Prostate gland (tissue), 2 donors: ENCODE results near the gene HBE1. TPM values are rescaled to one million over a fixed set of nuclear protein-coding genes. Genes with fewer than 3 reads are reported as not detected.

Experiments used
- DNase-seq: peaks from one replicate; pipeline ENCODE4 v3.0.0-alpha.2; 2019; ENCODE audit warnings: low spot score
- H3K27ac ChIP-seq, 2 donors: fragments of 200-600 bp; sonication (generic); 2 replicates each; pipeline ENCODE4 v1.5.1; 2017 to 2019
- H3K27me3 ChIP-seq: fragments of 200-600 bp; sonication (generic); replicated peaks from 2 replicates; pipeline ENCODE4 v1.5.1; 2019; ENCODE audit not compliant: insufficient read depth
- H3K36me3 ChIP-seq, 2 donors: fragments of 200-600 bp; sonication (generic); 1 replicate in 1 of 2; 2 replicates in 1 of 2; pipeline versions ENCODE4 v1.5.1 to v1.8.1; 2017 to 2019
- H3K4me1 ChIP-seq: fragments of 200-600 bp; sonication (generic); replicated peaks from 2 replicates; pipeline ENCODE4 v1.5.1; 2019
- H3K4me3 ChIP-seq, 2 donors: fragments of 200-600 bp; sonication (generic); 2 replicates each; pipeline ENCODE4 v1.5.1; 2017 to 2019
- H3K9me3 ChIP-seq: fragments of 200-600 bp; sonication (generic); 2 replicates; pipeline ENCODE4 v1.5.1; 2017
- CTCF ChIP-seq, 4 experiments: fragments of 200-600 bp in 2 of 4; fragments of 450-650 bp in 2 of 4; sonication (generic) in 2 of 4; IDR thresholded peaks; 1 replicate in 3 of 4; 2 replicates in 1 of 4; pipeline ENCODE4 v1.5.1; 2016 to 2019; ENCODE audit warnings: antibody characterized with exemption in 4 of 4, mild to moderate bottlenecking in 2 of 4, moderate library complexity in 2 of 4
- POLR2A ChIP-seq: fragments of 450-650 bp; IDR thresholded peaks from one replicate; pipeline ENCODE4 v1.6.1; 2016; ENCODE audit warnings: antibody characterized with exemption, mild to moderate bottlenecking
- POLR2AphosphoS5 ChIP-seq: sonication (generic); formaldehyde crosslinking; IDR thresholded peaks from one replicate; pipeline ENCODE4 v1.6.1; 2017; ENCODE audit warnings: antibody characterized with exemption
- WGBS: methylation state at CpG from one replicate; pipeline ENCODE4 v1.1.5; 2018; 5-methylcytosine and 5-hydroxymethylcytosine counted together
- intact Hi-C: fragments of 100-400 bp; cut with DNase I; formaldehyde crosslinking; loops from one replicate; pipeline ENCODE4 v1.14.2; 2022
- total RNA-seq, 2 donors: library from RNA; depleted of rRNA; stranded (reverse); fragments of >200 nt; gene quantifications; one replicate each; pipeline ENCODE4 v1.1.0, GENCODE V29; 2016

The HBE1 gene
- total RNA-seq, 2 donors from 2014 or later, result not detected

GRCh38 chr11:5224538-5225479 is 44.9 kb downstream of the HBE1 start:
- DNase-seq, result no peak
- TF ChIP-seq POLR2A, result no peak
- TF ChIP-seq POLR2AphosphoS5, result no peak
- no peak for TF ChIP-seq CTCF (IDR thresholded peaks at IDR 0.05)
- WGBS, result 69% methylated on average over 6 of the region's 6 CpGs
- Histone ChIP-seq H3K27me3 (no peaks in the 10 kb centered on the region), H3K9me3 (no peaks in the 10 kb centered on the region), H3K36me3 (no peaks in the 10 kb centered on the region), H3K4me1 (no peaks in the 10 kb centered on the region), H3K27ac (no peak overlapping the region), H3K4me3 (no peak overlapping the region)
- intact Hi-C loops, result no loop called here

- Histone ChIP-seq H3K27ac (no peak overlapping the region), H3K9me3 (no peaks in the 10 kb centered on the region), H3K27me3 (no peaks in the 10 kb centered on the region), H3K4me1 (no peaks in the 10 kb centered on the region), H3K4me3 (no peak overlapping the region), H3K36me3 (no peaks in the 10 kb centered on the region)
- DNase-seq, result no peak
- intact Hi-C loops, result no loop called here
- no peak for TF ChIP-seq POLR2A
- TF ChIP-seq CTCF (IDR thresholded peaks at IDR 0.05), result no peak
- TF ChIP-seq POLR2AphosphoS5, result no peak
- WGBS, result 84% methylated on average over 1 of the region's 1 CpG
Measured at GRCh38 chr11:5223686-5224085, 46.1 kb downstream of the HBE1 start.

GRCh38 chr11:5223146-5223545 is 46.6 kb downstream of the HBE1 start:
- Histone ChIP-seq H3K36me3 (no peaks in the 10 kb centered on the region), H3K9me3 (no peaks in the 10 kb centered on the region), H3K4me3 (no peak overlapping the region), H3K27ac (no peak overlapping the region), H3K27me3 (no peaks in the 10 kb centered on the region), H3K4me1 (no peaks in the 10 kb centered on the region)
- 92% methylated on average over 6 of the region's 6 CpGs for WGBS
- intact Hi-C loops, result no loop called here
- no peak for TF ChIP-seq POLR2AphosphoS5
- TF ChIP-seq CTCF (IDR thresholded peaks at IDR 0.05), result no peak
- no peak for TF ChIP-seq POLR2A
- DNase-seq, result no peak

Other genes starting within 250 kb of the HBE1 start
- not detected for gene OR52J3, start 223.4 kb downstream of the HBE1 start, total RNA-seq
- gene OR52E2, start 210.3 kb downstream of the HBE1 start, total RNA-seq, result not detected
- not detected for gene OR52E1, start 200.4 kb downstream of the HBE1 start, total RNA-seq
- not detected for gene OR52A5, start 131.6 kb downstream of the HBE1 start, total RNA-seq
- under 1 TPM in 1 of 2 donors, not detected in 1; 0.17 TPM for gene OR52A1, start 115.2 kb downstream of the HBE1 start, total RNA-seq
- not detected for gene OR51V1, start 69.3 kb downstream of the HBE1 start, total RNA-seq
- gene HBB, start 42.9 kb downstream of the HBE1 start, total RNA-seq, result 10 to 100 TPM in 1 of 2 donors, 1 to 10 TPM in 1; 9.5 to 15.7 TPM
- gene HBD, start 35.5 kb downstream of the HBE1 start, total RNA-seq, result not detected
- not detected for gene HBG1, start 20.1 kb downstream of the HBE1 start, total RNA-seq
- not detected for gene HBG2, start 15.2 kb downstream of the HBE1 start, total RNA-seq
- gene OR51B4, start 32.0 kb upstream of the HBE1 start, total RNA-seq, result not detected
- gene OR51B2, start 54.4 kb upstream of the HBE1 start, total RNA-seq, result not detected
- 1 to 10 TPM in 1 of 2 donors, under 1 TPM in 1; 0.23 to 2.5 TPM for gene OR51B5, start 73.6 kb upstream of the HBE1 start, total RNA-seq
- gene OR51B6, start 81.6 kb upstream of the HBE1 start, total RNA-seq, result not detected
- under 1 TPM in 1 of 2 donors, not detected in 1; 0.91 TPM for gene OR51M1, start 113.9 kb upstream of the HBE1 start, total RNA-seq
- gene OR51Q1, start 152.2 kb upstream of the HBE1 start, total RNA-seq, result not detected
- 1 to 10 TPM in 1 of 2 donors, not detected in 1; 1.1 TPM for gene OR51I1, start 171.6 kb upstream of the HBE1 start, total RNA-seq
- not detected for gene OR51I2, start 179.4 kb upstream of the HBE1 start, total RNA-seq
- gene OR52D1, start 218.7 kb upstream of the HBE1 start, total RNA-seq, result not detected
- gene UBQLN3, start 240.0 kb upstream of the HBE1 start, total RNA-seq, result 10 to 100 TPM in 1 of 2 donors, 1 to 10 TPM in 1; 2.8 to 13.5 TPM
- 1 to 10 TPM in 1 of 2 donors, under 1 TPM in 1; 0.68 to 1.6 TPM for gene UBQLNL, start 246.8 kb upstream of the HBE1 start, total RNA-seq